HepG2 (cell line): Measurements from ENCODE around the gene HTR4.

Source experiments
- EP300 ChIP-seq, 3 experiments: sonication (generic) in 1 of 3; formaldehyde crosslinking in 1 of 3; IDR thresholded peaks; 2 replicates each; pipeline versions ENCODE4 v1.5.1 to v1.6.1; 2011 to 2020; ENCODE audit warnings: low read depth in 2 of 3, low read length in 2 of 3, borderline replicate concordance in 1 of 3, improper control_type of control experiment in 1 of 3, mild to moderate bottlenecking in 1 of 3, missing genetic modification reagents in 1 of 3, moderate library complexity in 1 of 3
- KLF11 ChIP-seq: IDR thresholded peaks from 2 replicates; pipeline ENCODE4 v1.6.1; 2016; ENCODE audit warnings: missing compliant biosample characterization
- TAF1 ChIP-seq: sonication (generic); formaldehyde crosslinking; IDR thresholded peaks from 2 replicates; pipeline ENCODE4 v1.4.0; 2020; ENCODE audit warnings: missing genetic modification reagents
- TF ChIP-seq, protein P1 (sequence below): sonication (generic); formaldehyde crosslinking; IDR thresholded peaks from 2 replicates; pipeline ENCODE4 v1.5.0; 2020; ENCODE audit warnings: mild to moderate bottlenecking, missing genetic modification reagents, moderate library complexity
- TF ChIP-seq, protein P2 (sequence below): sonication (generic); formaldehyde crosslinking; IDR thresholded peaks from 2 replicates; pipeline ENCODE4 v1.8.0; 2022; ENCODE audit warnings: mild to moderate bottlenecking, missing genetic modification reagents, borderline replicate concordance

DNA sequence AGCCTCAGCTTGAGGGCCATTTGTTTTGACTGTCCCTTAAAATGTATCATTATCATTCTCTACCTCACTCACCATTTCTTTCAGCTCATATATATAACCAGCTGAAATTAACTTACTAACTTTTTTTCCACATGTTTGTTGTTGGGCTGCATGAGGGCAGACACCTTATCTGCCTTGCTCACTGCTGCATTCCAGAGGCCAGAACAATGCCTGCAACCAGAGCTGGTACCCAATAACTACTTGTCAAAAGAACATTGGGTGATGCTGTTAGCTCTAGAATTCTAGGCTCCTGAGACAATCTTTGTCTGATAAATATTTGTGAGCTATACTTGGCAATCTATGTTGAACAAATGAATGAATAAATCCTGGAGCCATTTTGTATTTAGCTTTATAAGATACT, 68.3 kb downstream of the HTR4 start:
- TF ChIP-seq, protein P1, sequence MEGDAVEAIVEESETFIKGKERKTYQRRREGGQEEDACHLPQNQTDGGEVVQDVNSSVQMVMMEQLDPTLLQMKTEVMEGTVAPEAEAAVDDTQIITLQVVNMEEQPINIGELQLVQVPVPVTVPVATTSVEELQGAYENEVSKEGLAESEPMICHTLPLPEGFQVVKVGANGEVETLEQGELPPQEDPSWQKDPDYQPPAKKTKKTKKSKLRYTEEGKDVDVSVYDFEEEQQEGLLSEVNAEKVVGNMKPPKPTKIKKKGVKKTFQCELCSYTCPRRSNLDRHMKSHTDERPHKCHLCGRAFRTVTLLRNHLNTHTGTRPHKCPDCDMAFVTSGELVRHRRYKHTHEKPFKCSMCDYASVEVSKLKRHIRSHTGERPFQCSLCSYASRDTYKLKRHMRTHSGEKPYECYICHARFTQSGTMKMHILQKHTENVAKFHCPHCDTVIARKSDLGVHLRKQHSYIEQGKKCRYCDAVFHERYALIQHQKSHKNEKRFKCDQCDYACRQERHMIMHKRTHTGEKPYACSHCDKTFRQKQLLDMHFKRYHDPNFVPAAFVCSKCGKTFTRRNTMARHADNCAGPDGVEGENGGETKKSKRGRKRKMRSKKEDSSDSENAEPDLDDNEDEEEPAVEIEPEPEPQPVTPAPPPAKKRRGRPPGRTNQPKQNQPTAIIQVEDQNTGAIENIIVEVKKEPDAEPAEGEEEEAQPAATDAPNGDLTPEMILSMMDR (CRISPR knock-in tag), result no peak
- no peak for TF ChIP-seq EP300 (IDR thresholded peaks at IDR 0.05; ENCODE audit: low read depth in 2 of 2, low read length in 2 of 2)
- TF ChIP-seq EP300 (CRISPR knock-in tag; IDR thresholded peaks at IDR 0.05; ENCODE audit: borderline replicate concordance), result no peak
- TF ChIP-seq TAF1 (CRISPR knock-in tag), result no peak
- TF ChIP-seq, protein P2, sequence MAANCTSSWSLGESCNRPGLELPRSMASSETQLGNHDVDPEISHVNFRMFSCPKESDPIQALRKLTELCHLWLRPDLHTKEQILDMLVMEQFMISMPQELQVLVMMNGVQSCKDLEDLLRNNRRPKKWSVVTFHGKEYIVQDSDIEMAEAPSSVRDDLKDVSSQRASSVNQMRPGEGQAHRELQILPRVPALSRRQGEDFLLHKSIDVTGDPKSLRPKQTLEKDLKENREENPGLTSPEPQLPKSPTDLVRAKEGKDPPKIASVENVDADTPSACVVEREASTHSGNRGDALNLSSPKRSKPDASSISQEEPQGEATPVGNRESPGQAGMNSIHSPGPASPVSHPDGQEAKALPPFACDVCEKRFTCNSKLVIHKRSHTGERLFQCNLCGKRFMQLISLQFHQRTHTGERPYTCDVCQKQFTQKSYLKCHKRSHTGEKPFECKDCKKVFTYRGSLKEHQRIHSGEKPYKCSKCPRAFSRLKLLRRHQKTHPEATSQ (CRISPR knock-in tag), result no peak
- no peak for TF ChIP-seq KLF11 (CRISPR knock-in tag)
